GM19463 (cell line): ENCODE results near the gene C4orf51.

ENCODE experiments used
- ATAC-seq: cut with Tn5 transposase; IDR thresholded peaks from one replicate; pipeline ENCODE4 v1.9.1; 2021; ENCODE audit warnings: mild to moderate bottlenecking, moderate library complexity; ENCODE audit not compliant: unreplicated experiment

C4orf51 gene

DNA sequence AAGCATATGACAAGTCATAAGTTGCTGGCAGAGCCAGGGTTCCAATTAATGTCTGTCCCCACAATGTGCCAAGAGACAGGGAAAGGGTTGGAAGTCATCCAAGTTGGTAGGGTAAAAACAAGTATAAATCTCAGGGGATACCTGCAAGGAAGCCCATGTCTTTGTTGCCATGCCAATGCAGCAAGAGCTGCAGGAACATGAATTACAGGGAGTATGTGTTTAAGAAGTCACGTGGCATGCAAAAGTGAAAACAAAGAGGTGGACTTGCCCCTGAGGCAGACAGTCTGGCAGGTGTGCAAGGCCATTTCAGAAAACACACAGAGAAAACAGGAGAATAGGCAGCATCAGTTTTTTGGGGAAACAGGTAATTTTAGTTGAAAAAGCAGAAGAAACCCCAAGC lies 29.4 kb downstream of the C4orf51 start:
- ATAC-seq: peak; percentile 27

DNA sequence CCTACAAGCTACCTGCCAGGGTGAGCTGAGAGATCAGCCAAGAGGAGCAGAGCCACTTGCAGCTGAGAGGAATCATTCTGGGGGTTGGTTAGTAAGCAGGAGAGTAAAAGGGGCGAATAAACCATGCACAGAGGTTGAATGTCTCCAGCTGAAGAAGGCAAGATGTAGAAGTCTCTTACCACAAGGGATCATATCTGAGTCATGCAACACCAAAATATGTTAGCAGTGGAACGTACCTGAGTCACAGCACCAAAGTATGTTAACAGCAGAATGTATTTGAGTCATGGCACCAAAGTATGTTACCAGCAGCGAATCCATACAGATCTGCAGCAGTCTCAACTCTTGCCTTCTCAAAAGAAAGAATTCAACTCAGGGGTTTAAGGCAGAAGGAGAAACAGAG lies 29.9 kb downstream of the C4orf51 start:
- ATAC-seq: peak; percentile 91

DNA sequence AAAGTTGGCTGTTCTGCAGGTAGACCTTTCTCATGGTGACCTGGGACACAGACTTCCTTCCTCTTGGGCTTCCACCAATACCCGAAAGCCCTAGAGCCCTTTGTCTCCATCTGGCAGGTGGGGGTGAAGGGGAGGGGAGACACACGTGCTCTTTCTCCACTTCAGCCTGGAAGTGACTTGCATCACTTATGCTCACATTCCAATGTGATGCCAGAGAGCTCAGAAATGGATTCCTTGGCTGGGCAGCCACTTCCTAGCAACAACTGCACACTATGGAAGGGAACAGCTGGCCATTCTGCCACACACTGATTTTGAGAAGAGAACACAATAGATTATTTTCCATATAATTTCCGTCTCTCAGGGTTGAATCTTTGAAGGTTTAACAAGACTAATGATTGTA lies 36.3 kb downstream of the C4orf51 start:
- no peak for ATAC-seq

DNA sequence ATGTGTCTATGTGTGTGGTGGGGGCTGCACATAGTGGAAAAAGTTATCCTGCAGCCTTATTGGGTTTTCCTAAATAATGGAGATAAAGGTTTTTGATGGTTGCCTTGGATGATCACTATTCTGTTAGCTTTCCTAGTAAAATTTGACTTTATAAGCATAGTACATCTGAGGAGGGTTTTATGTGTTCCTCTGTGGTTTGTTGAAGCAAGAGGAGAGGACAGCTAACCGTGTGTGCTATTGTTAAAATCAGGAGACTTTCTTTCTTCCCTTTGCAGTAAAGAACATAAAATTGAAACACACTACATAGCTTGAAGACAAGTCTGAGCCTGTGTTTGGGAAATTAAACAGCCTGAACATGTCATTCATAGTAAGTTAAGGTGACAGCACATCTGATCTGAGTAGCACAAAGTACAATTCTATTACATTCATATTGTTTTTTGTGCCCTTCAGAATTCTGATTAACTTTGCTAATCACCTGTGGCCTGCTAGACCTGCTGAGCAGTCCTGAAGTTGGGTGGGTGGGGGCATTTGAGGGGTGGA lies 36.8 kb downstream of the C4orf51 start:
- ATAC-seq: no peak

DNA sequence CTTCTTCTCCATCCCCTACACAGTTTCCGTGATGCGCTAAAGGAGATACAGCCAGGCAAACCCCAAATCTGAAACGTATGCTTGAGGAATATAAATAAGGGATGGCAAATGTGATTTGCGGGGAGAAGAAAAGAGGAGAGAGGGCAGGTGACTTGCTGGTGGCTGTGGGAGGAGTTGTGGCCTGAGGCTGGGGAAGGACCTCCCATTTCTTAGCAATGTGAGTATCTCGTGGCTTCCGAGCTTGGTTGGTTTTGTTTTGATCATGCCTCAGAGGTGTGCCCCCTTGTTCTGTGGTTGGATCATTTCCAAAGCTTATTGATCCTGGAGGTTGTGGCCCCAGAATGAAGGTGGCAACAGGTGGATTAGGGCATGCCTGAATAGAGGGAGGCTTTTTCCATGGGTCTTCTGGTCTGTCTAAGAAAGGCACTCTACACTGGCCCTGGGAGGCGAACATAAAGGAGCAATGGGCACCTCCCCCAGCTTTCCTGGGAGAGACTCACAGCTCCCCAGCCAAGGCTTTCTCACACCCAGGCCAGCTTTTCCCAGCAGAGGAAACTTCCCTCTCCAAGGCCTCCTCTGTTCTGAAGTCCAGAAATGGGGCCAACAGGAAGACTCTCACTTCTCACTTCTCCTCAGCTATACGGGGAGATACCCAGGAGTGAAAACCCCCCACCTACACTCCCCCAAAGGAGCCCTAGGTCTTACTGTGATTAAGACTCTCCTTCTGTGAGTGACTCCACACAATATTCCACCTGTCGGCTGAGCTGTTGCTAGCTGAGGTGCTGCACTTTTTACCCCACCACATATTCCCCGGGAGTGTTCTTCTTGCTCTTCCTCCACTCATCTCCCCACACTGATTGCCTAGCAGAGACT lies 40.0 kb downstream of the C4orf51 start:
- peak; percentile 65 for ATAC-seq

DNA sequence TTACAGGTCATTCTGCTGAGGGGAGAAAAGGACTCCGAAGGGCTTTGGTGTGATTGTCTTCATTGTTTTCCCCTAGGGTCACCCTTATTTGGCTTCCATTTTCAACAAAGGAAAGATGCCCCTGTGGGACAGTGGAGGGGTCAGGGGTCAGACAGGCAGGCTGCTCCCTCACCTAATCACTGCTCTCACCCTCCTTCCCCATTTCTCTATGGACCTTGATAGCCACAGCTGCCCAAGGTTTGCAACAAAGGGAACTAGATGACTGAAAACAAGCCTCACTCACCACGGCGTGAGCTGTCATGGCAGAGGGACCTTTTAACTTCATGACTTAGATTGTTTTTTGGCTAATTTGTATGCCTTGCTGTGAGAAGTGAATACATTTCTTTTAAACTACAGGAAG lies 40.7 kb downstream of the C4orf51 start:
- ATAC-seq: peak; percentile 41

DNA sequence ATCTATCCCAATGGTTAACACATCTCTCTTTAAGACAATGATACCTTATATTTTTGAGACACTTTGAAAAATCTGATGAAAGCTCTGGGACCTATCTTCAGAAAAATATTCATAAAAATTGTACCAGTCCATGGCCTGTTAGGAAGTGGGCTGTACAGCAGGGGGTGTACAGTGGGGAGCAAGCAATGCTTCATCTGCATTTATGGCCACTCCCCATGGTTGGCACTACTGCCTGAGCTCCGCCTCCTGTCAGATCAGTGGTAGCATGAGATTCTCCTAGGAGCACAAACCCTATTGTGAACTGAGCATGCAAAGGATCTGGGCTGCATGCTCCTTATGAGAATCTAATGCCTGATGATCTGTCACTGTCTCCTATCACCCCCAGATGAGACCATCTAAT lies 42.6 kb downstream of the C4orf51 start:
- ATAC-seq: no peak

DNA sequence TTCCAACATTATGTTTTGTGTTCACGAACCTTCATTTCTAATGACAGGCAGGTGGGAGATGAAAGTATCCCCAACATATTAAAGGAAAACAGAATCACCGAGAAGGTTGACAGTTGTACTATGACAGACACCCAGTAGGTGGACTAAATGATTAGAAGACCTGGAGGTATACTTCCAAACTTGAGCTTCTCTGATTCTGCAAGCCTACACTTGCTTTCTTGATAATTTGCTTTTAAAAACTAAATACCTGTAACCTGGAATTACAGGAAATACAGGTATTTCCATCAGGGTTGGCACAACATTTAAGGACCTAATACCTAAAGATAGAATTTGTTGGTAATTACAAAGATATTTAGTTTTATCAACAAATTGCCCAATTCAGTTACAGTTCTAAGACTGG lies 43.4 kb downstream of the C4orf51 start:
- no peak for ATAC-seq

DNA sequence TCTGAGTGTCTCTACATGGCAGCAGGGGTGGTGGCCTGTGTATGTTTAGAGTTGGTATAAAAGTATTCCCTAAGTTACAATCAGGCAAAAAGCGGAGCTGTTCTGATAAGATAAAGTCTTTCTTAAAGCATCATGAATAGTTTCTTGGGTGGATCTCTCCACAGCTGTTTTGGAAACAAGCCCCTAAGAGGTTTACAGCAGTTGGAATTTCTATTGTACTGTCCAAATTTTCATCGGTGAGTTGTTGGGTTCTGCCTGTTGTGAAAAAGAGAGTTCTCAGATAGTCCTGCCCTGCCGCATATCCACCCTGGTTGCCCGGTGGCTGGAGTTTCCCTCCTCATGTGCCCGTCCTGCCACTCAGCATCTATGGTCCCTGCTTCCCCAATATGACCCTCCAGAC lies 50.1 kb downstream of the C4orf51 start:
- no peak for ATAC-seq

DNA sequence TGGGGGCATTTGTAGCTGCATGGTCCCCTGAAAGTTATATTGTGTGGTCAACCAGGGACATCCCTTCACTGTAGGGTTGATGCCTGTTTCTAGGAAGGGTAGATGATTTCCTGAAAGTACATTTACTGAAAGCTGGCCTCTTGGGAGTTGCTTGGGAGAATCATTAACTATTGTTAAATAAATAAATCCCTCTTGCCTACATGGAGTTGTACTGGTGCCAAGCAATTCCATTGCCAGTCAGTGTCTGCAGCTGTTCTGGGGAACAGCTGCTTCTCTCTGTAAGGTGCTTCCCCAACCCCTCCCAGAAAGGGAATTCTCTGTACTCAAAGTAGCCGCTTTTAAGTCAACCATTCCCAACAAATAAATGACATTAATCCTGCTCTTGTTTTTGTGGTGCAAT lies 51.1 kb downstream of the C4orf51 start:
- ATAC-seq: no peak

DNA sequence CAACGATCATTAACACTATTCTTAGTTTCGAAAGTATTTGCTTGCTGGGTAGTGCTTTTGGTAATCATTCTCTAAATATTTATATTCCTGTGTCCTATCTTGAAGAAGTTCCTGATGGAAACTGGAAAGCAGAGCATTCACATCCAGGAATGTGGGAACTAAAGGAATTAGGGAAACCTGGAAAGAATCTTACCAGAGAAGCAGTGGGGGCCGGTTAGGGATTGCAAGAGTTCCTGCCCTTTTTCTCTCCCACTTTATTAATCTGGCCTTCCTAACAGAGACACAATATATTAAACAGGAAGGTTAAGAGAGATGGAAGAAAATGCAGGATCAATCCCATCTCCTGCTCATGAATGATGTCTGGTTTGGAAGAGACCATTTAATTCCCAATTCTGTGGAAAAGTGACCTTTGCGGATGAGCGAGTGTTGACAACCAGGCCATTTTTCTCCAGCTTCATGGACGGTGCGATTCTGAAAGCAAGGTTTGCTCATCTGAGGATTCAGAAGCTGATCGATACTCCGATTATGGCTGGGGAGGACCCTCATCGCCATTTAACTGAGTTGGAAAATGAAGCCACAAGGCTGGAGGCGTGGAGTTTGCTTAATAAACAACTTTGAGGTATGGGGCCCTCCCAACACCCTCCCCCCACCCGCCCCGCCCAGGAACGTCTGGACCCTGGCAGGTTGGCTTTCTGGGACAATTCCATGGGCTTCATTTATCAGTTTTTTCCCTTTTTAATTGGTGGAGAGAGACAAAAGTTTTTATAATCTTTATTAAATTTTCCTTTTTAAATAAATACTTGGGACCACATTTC lies 52.3 kb downstream of the C4orf51 start:
- ATAC-seq: no peak

DNA sequence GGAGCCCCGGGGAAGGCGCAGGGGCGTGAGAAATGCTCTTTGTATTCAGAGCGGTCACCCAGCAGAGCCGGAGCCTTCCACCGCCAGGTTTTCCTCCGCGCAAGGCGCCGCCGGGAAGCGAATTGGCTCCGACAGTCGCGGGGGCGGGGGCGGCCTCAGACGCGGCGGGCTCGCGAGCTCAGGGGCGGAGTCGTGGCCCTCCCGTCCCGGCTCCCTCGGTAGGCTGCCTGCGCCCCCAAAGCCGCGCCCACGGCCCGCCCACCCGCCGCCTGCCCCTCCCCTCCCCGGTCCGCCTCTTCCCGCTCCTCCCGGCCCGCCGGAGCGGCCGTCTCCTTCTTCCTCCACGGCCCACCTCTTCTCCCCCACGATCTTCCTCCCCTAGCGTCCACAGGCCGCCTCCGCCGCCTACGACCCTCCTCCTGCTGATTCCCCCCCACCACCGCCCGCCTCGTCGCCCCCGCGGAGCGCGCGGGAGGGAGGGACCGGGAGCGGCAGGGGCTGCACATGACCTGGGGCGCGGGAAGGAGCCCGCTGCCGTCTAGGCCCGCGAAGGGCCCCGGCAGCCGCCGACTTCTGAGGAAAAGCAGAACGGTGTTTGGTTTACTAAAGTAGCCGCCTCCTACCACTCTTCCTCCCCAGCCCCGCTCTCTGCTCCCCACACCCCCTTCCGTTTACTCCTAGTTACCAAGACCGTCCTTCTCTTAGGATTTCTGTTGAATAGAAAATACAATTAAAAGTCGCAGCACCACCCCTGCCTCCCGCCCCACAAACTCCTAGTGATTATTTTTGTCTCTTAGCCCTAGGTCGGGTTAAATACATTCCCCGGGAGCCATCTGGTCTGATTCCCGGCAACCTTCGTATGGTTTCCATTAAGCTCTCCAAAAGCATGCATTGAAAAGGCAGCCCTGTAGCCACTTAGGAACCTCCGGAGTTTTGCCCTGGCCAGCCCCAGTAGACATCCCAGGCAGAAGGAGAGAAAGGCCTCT lies 53.2 kb downstream of the C4orf51 start:
- peak; percentile 93 for ATAC-seq

DNA sequence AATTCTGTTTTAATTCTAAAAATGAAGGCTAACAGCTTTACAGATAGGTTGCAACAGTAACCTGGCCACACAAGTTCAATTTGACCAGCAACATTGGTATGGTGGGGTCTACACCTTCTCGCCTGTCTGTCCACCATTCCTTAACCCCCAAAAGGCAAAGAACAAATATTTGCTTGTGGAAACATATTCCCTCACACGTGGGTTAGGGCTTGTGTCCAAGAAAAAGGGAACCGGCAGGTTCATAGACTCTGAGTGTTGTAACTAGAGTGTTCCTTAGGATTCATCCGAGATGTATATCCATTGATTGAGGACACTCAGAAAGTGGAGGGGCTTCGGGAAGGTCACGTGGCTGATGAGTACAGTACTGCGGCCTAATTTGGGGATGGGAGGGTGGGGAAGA lies 54.1 kb downstream of the C4orf51 start:
- no peak for ATAC-seq

DNA sequence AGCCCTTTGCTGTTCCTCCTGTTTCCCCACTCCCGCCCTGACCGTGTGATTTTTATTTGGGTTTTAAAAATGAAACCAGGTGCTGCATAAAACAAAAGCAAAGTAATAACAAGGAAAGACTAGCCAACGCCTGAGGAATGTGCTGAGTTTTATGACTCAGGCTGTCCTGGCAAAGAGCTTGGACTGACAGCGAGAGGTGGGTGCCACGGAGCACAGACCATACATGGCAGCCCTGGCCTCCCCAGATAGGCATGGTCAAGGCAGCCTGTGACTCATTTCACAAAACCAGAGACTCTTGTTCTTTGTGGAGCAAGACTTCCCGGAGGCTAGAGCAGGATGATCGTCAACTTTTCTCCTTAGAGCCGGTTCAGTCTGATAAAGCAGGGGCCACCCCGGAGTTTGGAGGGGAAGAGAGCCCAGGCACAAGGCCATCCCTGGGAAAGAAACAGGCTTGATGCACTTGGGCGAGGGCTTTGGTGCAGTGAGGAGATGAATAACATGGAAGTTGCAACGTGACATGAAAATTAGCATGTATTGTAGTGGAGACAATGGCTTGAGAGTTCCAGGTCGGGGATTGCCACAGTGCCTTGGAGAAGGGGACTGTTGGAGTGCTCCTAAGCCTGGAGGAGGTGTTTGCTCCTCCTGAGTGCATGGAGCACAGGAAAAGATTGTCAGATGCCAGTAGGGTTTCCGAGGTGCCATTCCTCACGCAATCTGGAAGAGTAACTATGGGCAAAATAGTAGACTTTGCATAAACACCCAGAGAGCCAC lies 54.8 kb downstream of the C4orf51 start:
- ATAC-seq: no peak

DNA sequence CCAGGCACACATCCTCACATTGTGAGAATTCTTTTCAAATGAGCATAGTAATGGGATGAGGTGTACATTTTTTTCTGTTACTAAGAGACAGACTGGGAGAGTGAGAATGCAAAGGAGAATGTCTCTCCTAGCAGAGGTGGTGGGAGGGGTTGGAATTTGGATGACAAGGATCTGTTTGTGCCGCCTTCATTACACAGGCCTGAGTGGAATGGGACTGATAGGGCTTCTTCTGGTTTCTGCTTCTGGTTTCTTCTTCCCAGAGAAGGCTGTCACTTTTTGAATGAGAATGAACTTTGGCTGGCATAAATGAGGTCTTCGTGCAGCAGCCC lies 55.4 kb downstream of the C4orf51 start:
- ATAC-seq: no peak

DNA sequence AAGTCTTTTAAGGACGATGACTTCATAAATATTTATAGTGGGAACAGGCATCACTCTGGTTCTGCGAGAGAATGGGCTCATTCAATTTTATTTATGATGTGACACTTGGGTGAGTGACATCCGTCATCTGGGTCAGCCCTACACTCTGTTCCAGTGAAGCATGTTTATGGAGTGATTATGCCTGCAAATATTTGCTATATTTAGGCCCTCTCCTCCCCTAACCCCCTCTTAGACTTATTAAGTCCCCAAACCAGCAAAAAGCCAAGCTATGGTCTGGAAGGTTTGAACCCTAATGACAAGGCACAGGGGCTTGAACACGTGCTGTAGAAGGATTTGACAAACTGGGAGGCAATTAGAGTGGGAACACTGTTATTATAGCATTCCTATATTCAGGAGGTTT lies 55.9 kb downstream of the C4orf51 start:
- no peak for ATAC-seq

DNA sequence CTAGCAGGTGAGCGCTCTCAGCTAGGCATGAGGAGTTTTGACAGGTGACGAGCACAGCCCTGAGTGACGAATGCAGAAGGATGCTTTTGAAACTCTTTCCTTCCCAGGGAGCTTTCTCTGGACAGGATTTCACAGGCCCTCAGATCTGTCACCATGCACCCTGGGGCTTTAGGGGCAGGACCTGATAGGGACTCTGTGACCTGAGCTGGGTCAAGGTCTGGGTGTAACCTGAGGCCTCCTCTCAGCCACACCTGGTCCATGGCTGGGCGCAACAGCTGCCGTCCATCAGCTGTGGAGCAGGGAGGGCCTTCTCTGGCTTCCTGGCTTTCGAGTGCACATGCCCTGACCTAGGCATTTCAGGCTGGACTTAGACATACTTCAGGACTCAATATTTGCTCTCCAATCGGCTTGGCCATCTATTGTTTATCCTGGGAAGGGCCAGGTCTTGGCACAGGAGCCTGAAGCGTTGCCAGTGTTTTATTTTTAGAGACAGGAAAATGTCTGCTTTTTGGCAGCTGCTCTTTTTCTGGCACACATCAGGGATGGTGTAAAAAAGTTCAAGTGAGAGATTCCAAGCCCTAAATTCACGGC lies 56.4 kb downstream of the C4orf51 start:
- ATAC-seq: no peak

DNA sequence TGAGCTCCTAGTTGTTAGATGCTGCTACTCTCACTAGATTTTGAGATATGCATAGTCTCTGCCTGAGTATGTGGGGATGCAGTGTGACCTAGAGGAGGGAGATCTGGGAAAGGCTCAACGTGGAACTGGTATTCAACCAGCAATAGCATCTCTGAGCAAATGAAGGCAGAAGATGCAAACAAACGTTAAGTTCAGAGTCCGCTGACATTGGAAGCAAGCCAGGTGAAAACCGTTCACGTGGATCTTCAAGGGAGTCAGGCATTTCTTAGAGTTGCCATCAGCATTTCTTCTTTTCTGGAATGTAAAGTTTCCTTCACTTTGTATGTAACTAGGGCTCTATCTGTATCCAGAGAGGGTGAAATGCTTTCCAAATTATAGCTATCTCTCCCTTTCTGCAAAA lies 59.9 kb downstream of the C4orf51 start:
- ATAC-seq: no peak

DNA sequence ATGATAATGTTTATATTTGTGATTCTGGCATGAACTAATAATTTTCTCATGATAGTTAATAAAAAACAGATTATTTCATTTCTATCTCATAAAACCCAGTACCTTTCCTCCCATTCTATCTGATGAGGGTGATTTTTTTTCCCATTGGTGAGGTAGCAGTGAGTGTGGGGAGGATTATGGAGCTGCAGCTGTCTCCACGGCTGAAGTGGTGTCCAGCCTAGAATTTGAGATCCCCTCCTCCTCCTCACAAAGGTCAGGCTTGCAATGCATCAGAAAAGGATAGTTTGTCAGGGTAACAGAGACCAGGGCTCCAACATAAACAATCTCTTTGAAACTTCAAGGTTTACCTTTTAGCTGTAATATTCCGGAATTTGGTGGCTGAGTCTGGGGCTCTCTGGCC lies 60.9 kb downstream of the C4orf51 start:
- ATAC-seq: no peak

DNA sequence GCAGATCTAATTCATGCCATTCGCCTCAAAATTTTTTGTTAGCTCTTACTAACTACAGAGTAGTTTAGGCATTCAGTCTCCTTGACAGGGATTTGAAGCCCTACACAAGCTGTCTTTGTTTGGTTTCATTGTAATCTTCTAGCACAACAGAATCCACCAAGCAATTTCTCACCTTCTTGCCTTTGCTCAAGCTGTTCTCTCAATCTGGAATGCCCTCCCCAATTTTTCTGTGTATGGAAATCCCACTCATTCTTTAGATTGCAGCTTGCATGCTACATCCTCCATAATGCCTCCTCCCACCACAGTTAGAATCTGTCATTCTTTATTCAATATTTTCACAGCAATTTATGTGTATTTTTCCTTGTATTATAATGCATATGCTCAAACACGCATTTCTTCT lies 63.7 kb downstream of the C4orf51 start:
- ATAC-seq: no peak
